GM23338 (cell line): Measurements from ENCODE around the gene USP31. TPM values are rescaled to one million over a fixed set of nuclear protein-coding genes. Genes with fewer than 3 reads are reported as not detected.
A peak's percentile ranks its signal among the peaks of the same experiment; 100 is the strongest.

Experiments used
- ATAC-seq: fragments of 200-7000 bp; cut with Tn5 transposase; 3 replicates; pipeline ENCODE4 v1.9.1; 2020
- DNase-seq: peaks from one replicate; pipeline ENCODE4 v3.0.0-alpha.2; 2015; ENCODE audit warnings: low spot score
- H2AFZ ChIP-seq: fragments of 200-600 bp; sonication (generic); 2 replicates; pipeline ENCODE4 v1.8.0; 2016; ENCODE audit warnings: antibody characterized with exemption, mild to moderate bottlenecking, moderate library complexity
- H3F3A ChIP-seq: fragments of 200-600 bp; sonication (generic); replicated peaks from 2 replicates; pipeline ENCODE4 v1.8.0; 2017; ENCODE audit warnings: antibody characterized with exemption, mixed run types, low read depth
- H3K27ac ChIP-seq: fragments of 200-600 bp; sonication (generic); 2 replicates; pipeline ENCODE4 v1.6.1; 2016; ENCODE audit warnings: low read depth
- H3K27me3 ChIP-seq: fragments of 200-600 bp; sonication (generic); 2 replicates; pipeline ENCODE4 v1.8.0; 2016; ENCODE audit warnings: mild to moderate bottlenecking, mixed run types, moderate library complexity; ENCODE audit not compliant: insufficient read depth
- H3K36me3 ChIP-seq: fragments of 200-600 bp; sonication (generic); 2 replicates; pipeline ENCODE4 v1.8.0; 2016; ENCODE audit warnings: mild to moderate bottlenecking; ENCODE audit not compliant: insufficient read depth
- H3K4me1 ChIP-seq: fragments of 200-600 bp; sonication (generic); 2 replicates; pipeline ENCODE4 v1.8.0; 2016; ENCODE audit warnings: mild to moderate bottlenecking, moderate library complexity; ENCODE audit not compliant: insufficient read depth
- H3K4me2 ChIP-seq: fragments of 200-600 bp; sonication (generic); 2 replicates; pipeline ENCODE4 v1.7.1; 2017; ENCODE audit warnings: mixed run types
- H3K4me3 ChIP-seq: fragments of 200-600 bp; sonication (generic); 2 replicates; pipeline ENCODE4 v1.6.1; 2016; ENCODE audit warnings: mixed run types
- H3K79me2 ChIP-seq: fragments of 200-600 bp; sonication (generic); replicated peaks from 2 replicates; pipeline ENCODE4 v1.8.0; 2017; ENCODE audit warnings: mild to moderate bottlenecking; ENCODE audit not compliant: insufficient read depth
- H3K9me2 ChIP-seq: fragments of 200-600 bp; sonication (generic); 2 replicates; pipeline ENCODE4 v1.8.0; 2017; ENCODE audit not compliant: insufficient read depth
- H4K20me1 ChIP-seq: fragments of 200-600 bp; sonication (generic); replicated peaks from 2 replicates; pipeline ENCODE4 v1.8.0; 2017; ENCODE audit warnings: mild to moderate bottlenecking; ENCODE audit not compliant: insufficient read depth
- H3K27ac Mint-ChIP-seq: 2 replicates; pipeline ENCODE4 v1.8.0; 2020; ENCODE audit warnings: inconsistent platforms, mild to moderate bottlenecking, moderate library complexity, mixed read lengths
- H3K27me3 Mint-ChIP-seq: 3 replicates; pipeline ENCODE4 v1.8.0; 2022; ENCODE audit warnings: low read depth, mild to moderate bottlenecking, moderate library complexity, mixed read lengths, inconsistent platforms; ENCODE audit not compliant: insufficient read depth, poor library complexity
- H3K36me3 Mint-ChIP-seq: 3 replicates; pipeline ENCODE4 v1.8.0; 2021; ENCODE audit warnings: low read depth, mild to moderate bottlenecking, inconsistent platforms, moderate library complexity, mixed read lengths
- H3K4me1 Mint-ChIP-seq: 3 replicates; pipeline ENCODE4 v1.8.0; 2020; ENCODE audit warnings: mild to moderate bottlenecking, inconsistent platforms, mixed read lengths
- H3K4me3 Mint-ChIP-seq: 3 replicates; pipeline ENCODE4 v1.8.0; 2021; ENCODE audit warnings: moderate library complexity, mild to moderate bottlenecking, inconsistent platforms, mixed read lengths
- H3K9me3 Mint-ChIP-seq: 3 replicates; pipeline ENCODE4 v1.8.0; 2020; ENCODE audit warnings: moderate library complexity, mild to moderate bottlenecking, inconsistent platforms, mixed read lengths
- CREB1 ChIP-seq: fragments of 250-450 bp; sonication (Bioruptor Pico); IDR thresholded peaks from 2 replicates; pipeline ENCODE4 v1.5.0; 2020; ENCODE audit warnings: low read depth, mild to moderate bottlenecking, moderate library complexity
- ETS1 ChIP-seq: IDR thresholded peaks from 2 replicates; pipeline ENCODE4 v1.6.1; 2016; ENCODE audit warnings: antibody characterized with exemption
- EZH2 ChIP-seq: fragments of 200-600 bp; sonication (generic); IDR thresholded peaks from one replicate; pipeline ENCODE4 v1.8.0; 2017; ENCODE audit warnings: antibody characterized with exemption, mild to moderate bottlenecking, low read depth; ENCODE audit not compliant: unreplicated experiment
- EZH2phosphoT487 ChIP-seq: fragments of 200-600 bp; sonication (generic); IDR thresholded peaks from one replicate; pipeline ENCODE4 v1.8.1; 2018; ENCODE audit warnings: antibody characterized with exemption; ENCODE audit not compliant: unreplicated experiment
- JUNB ChIP-seq: IDR thresholded peaks from one replicate; pipeline ENCODE4 v1.6.1; 2016; ENCODE audit warnings: antibody characterized with exemption; ENCODE audit not compliant: unreplicated experiment
- NANOG ChIP-seq: IDR thresholded peaks from 2 replicates; pipeline ENCODE4 v1.6.1; 2016; ENCODE audit warnings: antibody characterized with exemption, borderline replicate concordance
- POLR2AphosphoS5 ChIP-seq: IDR thresholded peaks from 2 replicates; pipeline ENCODE4 v1.6.1; 2016; ENCODE audit warnings: antibody characterized with exemption, low read depth
- STAT1 ChIP-seq: IDR thresholded peaks from one replicate; pipeline ENCODE4 v1.6.1; 2016; ENCODE audit warnings: antibody characterized with exemption; ENCODE audit not compliant: unreplicated experiment
- ZNF114 ChIP-seq: fragments of 250-450 bp; sonication (Bioruptor Pico); IDR thresholded peaks from 2 replicates; pipeline ENCODE4 v1.5.0; 2020; ENCODE audit warnings: mild to moderate bottlenecking, moderate library complexity
- ZNF331 ChIP-seq: fragments of 250-450 bp; sonication (Bioruptor Pico); IDR thresholded peaks from 2 replicates; pipeline ENCODE4 v1.5.0; 2020; ENCODE audit warnings: low read depth, mild to moderate bottlenecking, moderate library complexity
- polyA plus RNA-seq: library from polyadenylated mRNA; unstranded; fragments of >200 nt; fragmentation: Nextera tagmentation; extraction: Ambion mirVana; gene quantifications from 2 replicates; pipeline ENCODE4 v1.2.1, GENCODE V29; 2016
- total RNA-seq: library from RNA; depleted of rRNA; stranded (reverse); fragments of >200 nt; shearing (Covaris generic); gene quantifications from 2 replicates; pipeline ENCODE4 v1.2.3, GENCODE V29; 2014
- TF ChIP-seq, protein P1 (sequence below), 2 experiments: fragments of 200-600 bp in 1 of 2; sonication (generic) in 1 of 2; conservative IDR thresholded peaks; 2 replicates each; pipeline versions ENCODE4 v1.5.1 to v1.6.1; 2016 to 2017; ENCODE audit warnings: antibody characterized with exemption in 2 of 2, low read depth in 2 of 2, mild to moderate bottlenecking in 2 of 2, moderate library complexity in 1 of 2
- TF ChIP-seq, protein P2 (sequence below): fragments of 250-450 bp; sonication (Bioruptor Pico); IDR thresholded peaks from 2 replicates; pipeline ENCODE4 v1.5.0; 2020; ENCODE audit warnings: mild to moderate bottlenecking, moderate library complexity

The USP31 gene
- total and polyA plus RNA-seq, 2 experiments from 2014 or later, result 4.3 to 17.9 TPM

- TF ChIP-seq, protein P1, sequence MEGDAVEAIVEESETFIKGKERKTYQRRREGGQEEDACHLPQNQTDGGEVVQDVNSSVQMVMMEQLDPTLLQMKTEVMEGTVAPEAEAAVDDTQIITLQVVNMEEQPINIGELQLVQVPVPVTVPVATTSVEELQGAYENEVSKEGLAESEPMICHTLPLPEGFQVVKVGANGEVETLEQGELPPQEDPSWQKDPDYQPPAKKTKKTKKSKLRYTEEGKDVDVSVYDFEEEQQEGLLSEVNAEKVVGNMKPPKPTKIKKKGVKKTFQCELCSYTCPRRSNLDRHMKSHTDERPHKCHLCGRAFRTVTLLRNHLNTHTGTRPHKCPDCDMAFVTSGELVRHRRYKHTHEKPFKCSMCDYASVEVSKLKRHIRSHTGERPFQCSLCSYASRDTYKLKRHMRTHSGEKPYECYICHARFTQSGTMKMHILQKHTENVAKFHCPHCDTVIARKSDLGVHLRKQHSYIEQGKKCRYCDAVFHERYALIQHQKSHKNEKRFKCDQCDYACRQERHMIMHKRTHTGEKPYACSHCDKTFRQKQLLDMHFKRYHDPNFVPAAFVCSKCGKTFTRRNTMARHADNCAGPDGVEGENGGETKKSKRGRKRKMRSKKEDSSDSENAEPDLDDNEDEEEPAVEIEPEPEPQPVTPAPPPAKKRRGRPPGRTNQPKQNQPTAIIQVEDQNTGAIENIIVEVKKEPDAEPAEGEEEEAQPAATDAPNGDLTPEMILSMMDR (conservative IDR thresholded peaks at IDR 0.05; ENCODE audit: low read depth in 2 of 2), result no peak
- no peak for TF ChIP-seq CREB1 (CRISPR knock-in tag)
- no peak for TF ChIP-seq POLR2AphosphoS5
- no peak for TF ChIP-seq EZH2
- TF ChIP-seq NANOG, result no peak
- TF ChIP-seq EZH2phosphoT487, result no peak
- TF ChIP-seq ETS1, result no peak
- TF ChIP-seq STAT1, result no peak
- no peak for TF ChIP-seq JUNB
These were observed 36.4 kb upstream of the USP31 start (continued) for GRCh38 chr16:23185656-23186055.

- no peaks in the 10 kb centered on the region for H3K9me2 ChIP-seq
- H3K27ac ChIP-seq, result no peak overlapping the region
- H2AFZ ChIP-seq, result peak overlapping the region; percentile 97
- peaks cover 38% of the 10 kb centered on the region for H3K27me3 ChIP-seq
- Mint-ChIP-seq H3K9me3 (no peaks in the 10 kb centered on the region; the same call in 2 of the 3 replicates), H3K27me3 (peaks cover 28% of the 10 kb centered on the region), H3K4me1 (peaks cover 9% of the 10 kb centered on the region), H3K4me3 (peak overlapping the region; percentile 65), H3K36me3 (no peaks in the 10 kb centered on the region; the same call in 2 of the 3 replicates), H3K27ac (no peak overlapping the region)
- H3K36me3 ChIP-seq, result no peaks in the 10 kb centered on the region
- peak overlapping the region; percentile 85 for H3K4me3 ChIP-seq
- H3F3A ChIP-seq, result no peaks in the 10 kb centered on the region
- no peaks in the 10 kb centered on the region for H3K79me2 ChIP-seq
- H4K20me1 ChIP-seq, result no peaks in the 10 kb centered on the region; the same call in 1 of the 2 replicates
- peaks cover 22% of the 10 kb centered on the region; the same call in 1 of the 2 replicates for H3K4me1 ChIP-seq
- peak overlapping the region; percentile 98 for H3K4me2 ChIP-seq
- ATAC-seq (no peak), DNase-seq (no peak)
- no peak for TF ChIP-seq POLR2AphosphoS5
- TF ChIP-seq STAT1, result no peak
- TF ChIP-seq NANOG, result no peak
- TF ChIP-seq ZNF114 (CRISPR knock-in tag), result no peak
- TF ChIP-seq, protein P1 (conservative IDR thresholded peaks at IDR 0.05; ENCODE audit: low read depth in 2 of 2), result no peak
- no peak for TF ChIP-seq CREB1 (CRISPR knock-in tag)
- TF ChIP-seq, protein P2, sequence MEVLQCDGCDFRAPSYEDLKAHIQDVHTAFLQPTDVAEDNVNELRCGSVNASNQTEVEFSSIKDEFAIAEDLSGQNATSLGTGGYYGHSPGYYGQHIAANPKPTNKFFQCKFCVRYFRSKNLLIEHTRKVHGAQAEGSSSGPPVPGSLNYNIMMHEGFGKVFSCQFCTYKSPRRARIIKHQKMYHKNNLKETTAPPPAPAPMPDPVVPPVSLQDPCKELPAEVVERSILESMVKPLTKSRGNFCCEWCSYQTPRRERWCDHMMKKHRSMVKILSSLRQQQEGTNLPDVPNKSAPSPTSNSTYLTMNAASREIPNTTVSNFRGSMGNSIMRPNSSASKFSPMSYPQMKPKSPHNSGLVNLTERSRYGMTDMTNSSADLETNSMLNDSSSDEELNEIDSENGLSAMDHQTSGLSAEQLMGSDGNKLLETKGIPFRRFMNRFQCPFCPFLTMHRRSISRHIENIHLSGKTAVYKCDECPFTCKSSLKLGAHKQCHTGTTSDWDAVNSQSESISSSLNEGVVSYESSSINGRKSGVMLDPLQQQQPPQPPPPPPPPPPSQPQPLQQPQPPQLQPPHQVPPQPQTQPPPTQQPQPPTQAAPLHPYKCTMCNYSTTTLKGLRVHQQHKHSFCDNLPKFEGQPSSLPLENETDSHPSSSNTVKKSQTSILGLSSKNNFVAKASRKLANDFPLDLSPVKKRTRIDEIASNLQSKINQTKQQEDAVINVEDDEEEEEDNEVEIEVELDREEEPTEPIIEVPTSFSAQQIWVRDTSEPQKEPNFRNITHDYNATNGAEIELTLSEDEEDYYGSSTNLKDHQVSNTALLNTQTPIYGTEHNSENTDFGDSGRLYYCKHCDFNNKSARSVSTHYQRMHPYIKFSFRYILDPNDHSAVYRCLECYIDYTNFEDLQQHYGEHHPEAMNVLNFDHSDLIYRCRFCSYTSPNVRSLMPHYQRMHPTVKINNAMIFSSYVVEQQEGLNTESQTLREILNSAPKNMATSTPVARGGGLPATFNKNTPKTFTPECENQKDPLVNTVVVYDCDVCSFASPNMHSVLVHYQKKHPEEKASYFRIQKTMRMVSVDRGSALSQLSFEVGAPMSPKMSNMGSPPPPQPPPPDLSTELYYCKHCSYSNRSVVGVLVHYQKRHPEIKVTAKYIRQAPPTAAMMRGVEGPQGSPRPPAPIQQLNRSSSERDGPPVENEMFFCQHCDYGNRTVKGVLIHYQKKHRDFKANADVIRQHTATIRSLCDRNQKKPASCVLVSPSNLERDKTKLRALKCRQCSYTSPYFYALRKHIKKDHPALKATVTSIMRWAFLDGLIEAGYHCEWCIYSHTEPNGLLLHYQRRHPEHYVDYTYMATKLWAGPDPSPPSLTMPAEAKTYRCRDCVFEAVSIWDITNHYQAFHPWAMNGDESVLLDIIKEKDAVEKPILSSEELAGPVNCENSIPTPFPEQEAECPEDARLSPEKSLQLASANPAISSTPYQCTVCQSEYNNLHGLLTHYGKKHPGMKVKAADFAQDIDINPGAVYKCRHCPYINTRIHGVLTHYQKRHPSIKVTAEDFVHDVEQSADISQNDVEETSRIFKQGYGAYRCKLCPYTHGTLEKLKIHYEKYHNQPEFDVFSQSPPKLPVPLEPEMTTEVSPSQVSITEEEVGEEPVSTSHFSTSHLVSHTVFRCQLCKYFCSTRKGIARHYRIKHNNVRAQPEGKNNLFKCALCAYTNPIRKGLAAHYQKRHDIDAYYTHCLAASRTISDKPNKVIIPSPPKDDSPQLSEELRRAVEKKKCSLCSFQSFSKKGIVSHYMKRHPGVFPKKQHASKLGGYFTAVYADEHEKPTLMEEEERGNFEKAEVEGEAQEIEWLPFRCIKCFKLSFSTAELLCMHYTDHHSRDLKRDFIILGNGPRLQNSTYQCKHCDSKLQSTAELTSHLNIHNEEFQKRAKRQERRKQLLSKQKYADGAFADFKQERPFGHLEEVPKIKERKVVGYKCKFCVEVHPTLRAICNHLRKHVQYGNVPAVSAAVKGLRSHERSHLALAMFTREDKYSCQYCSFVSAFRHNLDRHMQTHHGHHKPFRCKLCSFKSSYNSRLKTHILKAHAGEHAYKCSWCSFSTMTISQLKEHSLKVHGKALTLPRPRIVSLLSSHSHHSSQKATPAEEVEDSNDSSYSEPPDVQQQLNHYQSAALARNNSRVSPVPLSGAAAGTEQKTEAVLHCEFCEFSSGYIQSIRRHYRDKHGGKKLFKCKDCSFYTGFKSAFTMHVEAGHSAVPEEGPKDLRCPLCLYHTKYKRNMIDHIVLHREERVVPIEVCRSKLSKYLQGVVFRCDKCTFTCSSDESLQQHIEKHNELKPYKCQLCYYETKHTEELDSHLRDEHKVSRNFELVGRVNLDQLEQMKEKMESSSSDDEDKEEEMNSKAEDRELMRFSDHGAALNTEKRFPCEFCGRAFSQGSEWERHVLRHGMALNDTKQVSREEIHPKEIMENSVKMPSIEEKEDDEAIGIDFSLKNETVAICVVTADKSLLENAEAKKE (CRISPR knock-in tag), result no peak
- no peak for TF ChIP-seq JUNB
- TF ChIP-seq EZH2, result no peak
- TF ChIP-seq ZNF331 (CRISPR knock-in tag), result no peak
- TF ChIP-seq ETS1, result no peak
These were observed 34.3 kb upstream of the USP31 start for GRCh38 chr16:23183543-23183862.
